A673 (cell line): Measurements from ENCODE around the gene LDLRAD3. TPM values are rescaled to one million over a fixed set of nuclear protein-coding genes. Genes with fewer than 3 reads are reported as not detected.

Source experiments
- BruUV-seq: library from RNA; stranded (reverse); fragments of 400-500 nt; replicated peaks from 2 replicates; lab custom pipeline; 2021; lab: Mats Ljungman, UMichigan
- CTCF ChIA-PET: fragments of 300-600 bp; sonication (Branson Sonifier 250); formaldehyde crosslinking; loops from one replicate; lab custom pipeline; 2022; ENCODE audit warnings: antibody characterized with exemption; lab: Charles Lee
- POLR2A ChIA-PET: fragments of 300-600 bp; sonication (Branson Sonifier 250); formaldehyde crosslinking; loops from one replicate; lab custom pipeline; 2022; ENCODE audit warnings: antibody characterized with exemption; ENCODE audit not compliant: low non-redundant PET; lab: Charles Lee
- DNase-seq: peaks from one replicate; pipeline ENCODE4 v3.0.0-alpha.2; 2015; ENCODE audit warnings: low spot score
- H3K27ac ChIP-seq: fragments of 200-600 bp; sonication (generic); 2 replicates; pipeline ENCODE4 v1.5.1; 2016; ENCODE audit warnings: mixed run types, low read depth, mild to moderate bottlenecking, mixed read lengths, antibody characterized with exemption, low read length; ENCODE audit not compliant: poor library complexity, severe bottlenecking
- H3K27me3 ChIP-seq: fragments of 200-600 bp; sonication (generic); replicated peaks from 2 replicates; pipeline ENCODE4 v1.6.1; 2017; ENCODE audit warnings: mixed run types, low read depth, mild to moderate bottlenecking, mixed read lengths, antibody characterized with exemption, low read length; ENCODE audit not compliant: insufficient read depth, poor library complexity
- H3K36me3 ChIP-seq: fragments of 200-600 bp; sonication (generic); 2 replicates; pipeline ENCODE4 v1.6.1; 2016; ENCODE audit warnings: mixed run types, mild to moderate bottlenecking, mixed read lengths, antibody characterized with exemption, low read length; ENCODE audit not compliant: insufficient read depth, poor library complexity, severe bottlenecking
- H3K4me1 ChIP-seq: fragments of 200-600 bp; sonication (generic); 2 replicates; pipeline ENCODE4 v1.6.1; 2017; ENCODE audit warnings: mixed run types, mild to moderate bottlenecking, mixed read lengths, antibody characterized with exemption, low read length; ENCODE audit not compliant: insufficient read depth, poor library complexity, severe bottlenecking
- H3K4me3 ChIP-seq: fragments of 200-600 bp; sonication (generic); 2 replicates; pipeline ENCODE4 v1.5.1; 2016; ENCODE audit warnings: low read depth, mixed run types, mild to moderate bottlenecking, mixed read lengths, low read length; ENCODE audit not compliant: poor library complexity, severe bottlenecking
- H3K9me3 ChIP-seq: fragments of 200-600 bp; sonication (generic); 2 replicates; pipeline ENCODE4 v1.6.1; 2016; ENCODE audit warnings: mixed run types, low read depth, mild to moderate bottlenecking, mixed read lengths, antibody characterized with exemption, low read length; ENCODE audit not compliant: poor library complexity, severe bottlenecking
- CTCF ChIP-seq: fragments of 300-800, 200-600 bp; sonication (generic); conservative IDR thresholded peaks from 2 replicates; pipeline ENCODE4 v1.5.1; 2017; ENCODE audit warnings: low read depth, mild to moderate bottlenecking, antibody characterized with exemption, low read length, moderate library complexity, mixed read lengths
- EZH2 ChIP-seq: fragments of 200-600 bp; sonication (generic); IDR thresholded peaks from 2 replicates; pipeline ENCODE4 v1.6.1; 2017; ENCODE audit warnings: borderline replicate concordance, low read depth, mild to moderate bottlenecking, mixed read lengths, antibody characterized with exemption, low read length; ENCODE audit not compliant: poor library complexity, severe bottlenecking
- intact Hi-C: fragments of 100-400 bp; cut with micrococcal nuclease; formaldehyde crosslinking; loops from one replicate; pipeline ENCODE4 v1.10.0; 2022; ENCODE audit not compliant: unreplicated experiment
- total RNA-seq: library from RNA; stranded (reverse); gene quantifications from 2 replicates; pipeline ENCODE4 v1.2.3, GENCODE V29; 2021

The LDLRAD3 gene
- total RNA-seq, 1 experiment from 2014 or later: 13.1 TPM

DNA sequence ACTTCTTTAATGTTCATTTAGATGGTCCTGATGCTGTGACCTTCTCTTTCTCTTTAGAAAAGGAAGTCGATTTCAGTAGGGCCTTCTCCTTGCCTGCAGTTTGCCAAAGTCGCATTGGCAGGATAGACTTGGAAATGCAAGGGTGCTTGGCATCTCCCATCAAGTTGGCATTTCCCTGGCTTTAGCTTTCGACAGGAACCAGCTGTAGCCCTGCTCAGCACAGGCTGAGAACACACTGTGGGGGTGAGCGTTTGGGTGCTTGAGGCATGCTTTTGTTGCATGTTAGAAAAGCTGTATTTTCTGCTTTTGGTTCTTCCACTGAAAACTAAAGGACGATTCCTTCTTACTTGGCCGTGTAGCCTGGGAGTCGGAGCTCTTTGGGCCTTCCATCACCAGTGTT lies 37.7 kb downstream of the LDLRAD3 start:
- TF ChIP-seq EZH2 (no peak), CTCF (no peak)
- no TSS peak for BruUV-seq
- DNase-seq: no peak
- Histone ChIP-seq H3K27ac (no peak overlapping the region), H3K4me1 (no peaks in the 10 kb centered on the region), H3K4me3 (no peak overlapping the region), H3K27me3 (no peaks in the 10 kb centered on the region), H3K36me3 (no peaks in the 10 kb centered on the region), H3K9me3 (no peaks in the 10 kb centered on the region)
- intact Hi-C loops: no loop called here
- CTCF ChIA-PET: no interaction called here
- POLR2A ChIA-PET: no interaction called here

DNA sequence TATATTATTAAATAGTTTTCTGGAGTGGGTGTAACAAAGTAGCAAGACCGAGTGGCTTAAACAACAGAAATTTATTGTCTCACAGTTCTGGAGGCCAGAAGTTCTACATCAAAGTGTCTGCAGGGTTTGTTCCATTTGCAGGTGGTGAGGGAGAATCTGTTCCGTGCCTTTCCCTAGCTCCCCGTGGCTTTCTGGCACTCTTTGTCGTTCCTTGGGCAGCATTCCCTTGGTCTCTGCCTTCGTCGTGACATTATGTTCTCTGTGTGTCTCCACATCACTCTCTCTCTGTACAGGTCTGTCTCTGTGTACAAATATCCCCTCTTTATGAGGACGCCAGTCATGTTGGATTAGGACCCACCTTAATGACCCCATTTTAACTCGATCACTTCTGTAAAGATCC lies 38.2 kb downstream of the LDLRAD3 start:
- no peaks in the 10 kb centered on the region for H3K9me3 ChIP-seq
- no TSS peak for BruUV-seq
- TF ChIP-seq CTCF (no peak), EZH2 (no peak)
- no peak for DNase-seq
- POLR2A ChIA-PET: no interaction called here
- intact Hi-C loops: no loop called here
- no peaks in the 10 kb centered on the region for H3K27me3 ChIP-seq
- no peaks in the 10 kb centered on the region for H3K4me1 ChIP-seq
- CTCF ChIA-PET: no interaction called here
- H3K27ac ChIP-seq: no peak overlapping the region
- no peaks in the 10 kb centered on the region for H3K36me3 ChIP-seq
- H3K4me3 ChIP-seq: no peak overlapping the region

DNA sequence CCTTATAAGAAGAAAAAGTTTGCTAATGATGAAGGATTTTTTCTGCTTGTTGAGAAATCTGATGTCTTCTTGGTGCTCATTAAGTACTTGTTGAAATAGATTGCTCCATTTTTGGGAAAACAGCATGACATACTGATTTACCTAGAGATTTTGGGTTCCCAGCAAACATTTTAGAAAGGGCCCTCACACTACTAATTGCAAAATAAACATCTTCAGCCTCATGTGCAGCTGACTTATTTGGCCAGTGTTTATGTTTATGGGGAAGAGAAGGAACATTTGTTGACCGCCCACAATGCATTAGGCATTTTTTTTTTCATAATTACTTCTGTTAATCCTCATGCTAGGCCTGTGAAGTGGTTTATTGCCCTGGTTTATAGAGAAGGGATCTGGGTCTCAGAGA lies 40.1 kb downstream of the LDLRAD3 start:
- intact Hi-C loops: no loop called here
- ChIA-PET CTCF (no interaction called here), POLR2A (no interaction called here)
- Histone ChIP-seq H3K27ac (no peak overlapping the region), H3K9me3 (peaks cover 2% of the 10 kb centered on the region), H3K4me1 (no peaks in the 10 kb centered on the region), H3K27me3 (no peaks in the 10 kb centered on the region), H3K36me3 (no peaks in the 10 kb centered on the region), H3K4me3 (no peak overlapping the region)
- DNase-seq: no peak
- no TSS peak for BruUV-seq
- TF ChIP-seq CTCF: no peak
- no peak for TF ChIP-seq EZH2
